Uterus (tissue), 4 donors: ENCODE measurements around the gene TASP1. TPM values are rescaled to one million over a fixed set of nuclear protein-coding genes. Genes with fewer than 3 reads are reported as not detected.

Experiments used
- DNase-seq, 2 donors: peaks; one replicate each; pipeline ENCODE4 v3.0.0-alpha.2; 2019 to 2020
- H3K27ac ChIP-seq, 2 donors: fragments of 200-600 bp; sonication (generic); 1 replicate in 1 of 2; 2 replicates in 1 of 2; pipeline ENCODE4 v1.5.1; 2016 to 2018
- H3K27me3 ChIP-seq, 2 donors: fragments of 200-600 bp; sonication (generic); one replicate each; pipeline ENCODE4 v1.5.1; 2018 to 2019; ENCODE audit warnings: control low read depth in 1 of 2
- H3K36me3 ChIP-seq, 2 donors: fragments of 200-600 bp; sonication (generic); one replicate each; pipeline ENCODE4 v1.5.1; 2019; ENCODE audit warnings: control low read depth in 1 of 2
- H3K4me1 ChIP-seq, 2 donors: fragments of 200-600 bp; sonication (generic); one replicate each; pipeline ENCODE4 v1.5.1; 2018 to 2019; ENCODE audit warnings: control low read depth in 1 of 2
- H3K4me3 ChIP-seq, 2 donors: fragments of 200-600 bp; sonication (generic); 1 replicate in 1 of 2; 2 replicates in 1 of 2; pipeline ENCODE4 v1.5.1; 2018 to 2019; ENCODE audit warnings: mild to moderate bottlenecking in 1 of 2
- H3K9me3 ChIP-seq, 2 donors: fragments of 200-600 bp; sonication (generic); one replicate each; pipeline ENCODE4 v1.5.1; 2019; ENCODE audit warnings: control low read depth in 1 of 2
- CTCF ChIP-seq, 4 experiments: fragments of 200-600 bp in 2 of 4; fragments of 450-650 bp in 2 of 4; sonication (generic) in 2 of 4; IDR thresholded peaks; one replicate each; pipeline ENCODE4 v1.5.1; 2016 to 2019; ENCODE audit warnings: antibody characterized with exemption in 4 of 4, mild to moderate bottlenecking in 2 of 4, moderate library complexity in 1 of 4
- POLR2A ChIP-seq, 2 donors: fragments of 450-650 bp; IDR thresholded peaks; one replicate each; pipeline ENCODE4 v1.6.1; 2016; ENCODE audit warnings: antibody characterized with exemption in 2 of 2, mild to moderate bottlenecking in 1 of 2, moderate library complexity in 1 of 2
- intact Hi-C: fragments of 100-400 bp; cut with DNase I; formaldehyde crosslinking; loops from one replicate; pipeline ENCODE4 v1.15.1; 2023; ENCODE audit warnings: low total_unique reads
- total RNA-seq, 4 donors: library from RNA; depleted of rRNA in 3 of 4; stranded (reverse); fragments of >200 nt in 3 of 4; gene quantifications; one replicate each; pipeline versions ENCODE4 v1.1.0 to v1.2.4, GENCODE V29; 2014 to 2023
- donor health status: DM: yes; HTN: yes; CAD: no.

Gene TASP1
- total RNA-seq, 4 donors from 2014 or later = 1.3 to 34.4 (median 24.4) TPM

GRCh38 chr20:13567663-13568062 lies 71.1 kb downstream of the TASP1 start:
- Histone ChIP-seq H3K27me3 (no peaks in the 10 kb centered on the region), H3K36me3 (no peaks in the 10 kb centered on the region), H3K4me3 (no peak overlapping the region), H3K27ac (no peak overlapping the region), H3K9me3 (no peaks in the 10 kb centered on the region), H3K4me1 (no peaks in the 10 kb centered on the region)
- no peak for DNase-seq
- intact Hi-C loops = no loop called here
- TF ChIP-seq CTCF (IDR thresholded peaks at IDR 0.05) = no peak
- no peak for TF ChIP-seq POLR2A (IDR thresholded peaks at IDR 0.05)

GRCh38 chr20:13563854-13564253 lies 74.9 kb downstream of the TASP1 start:
- intact Hi-C loops = no loop called here

GRCh38 chr20:13554706-13555105 lies 84.0 kb downstream of the TASP1 start:
- H3K4me1 ChIP-seq = no peaks in the 10 kb centered on the region
- no peaks in the 10 kb centered on the region for H3K27me3 ChIP-seq
- TF ChIP-seq CTCF (IDR thresholded peaks at IDR 0.05) (no peak), POLR2A (IDR thresholded peaks at IDR 0.05) (no peak)
- no peak overlapping the region for H3K4me3 ChIP-seq
- H3K9me3 ChIP-seq = no peaks in the 10 kb centered on the region
- intact Hi-C loops = no loop called here
- no peak overlapping the region for H3K27ac ChIP-seq
- no peak for DNase-seq
- no peaks in the 10 kb centered on the region for H3K36me3 ChIP-seq

More at GRCh38 chr20:13563854-13564253, 74.9 kb downstream of the TASP1 start:
- DNase-seq = no peak
- H3K9me3 ChIP-seq = no peaks in the 10 kb centered on the region
- TF ChIP-seq POLR2A (IDR thresholded peaks at IDR 0.05) (no peak), CTCF (IDR thresholded peaks at IDR 0.05) (no peak)
- no peak overlapping the region for H3K27ac ChIP-seq
- no peak overlapping the region for H3K4me3 ChIP-seq
- H3K27me3 ChIP-seq = no peaks in the 10 kb centered on the region
- no peaks in the 10 kb centered on the region for H3K4me1 ChIP-seq
- no peaks in the 10 kb centered on the region for H3K36me3 ChIP-seq

GRCh38 chr20:13554076-13554475 lies 84.7 kb downstream of the TASP1 start:
- DNase-seq = no peak
- intact Hi-C loops = no loop called here
- no peaks in the 10 kb centered on the region for H3K4me1 ChIP-seq
- no peak overlapping the region for H3K4me3 ChIP-seq
- H3K27me3 ChIP-seq = no peaks in the 10 kb centered on the region
- no peak overlapping the region for H3K27ac ChIP-seq
- no peaks in the 10 kb centered on the region for H3K9me3 ChIP-seq
- H3K36me3 ChIP-seq = no peaks in the 10 kb centered on the region
- TF ChIP-seq POLR2A (IDR thresholded peaks at IDR 0.05) (no peak), CTCF (IDR thresholded peaks at IDR 0.05) (no peak)

- H3K27ac ChIP-seq = no peak overlapping the region
- H3K4me3 ChIP-seq = no peak overlapping the region
- no peaks in the 10 kb centered on the region for H3K36me3 ChIP-seq
- no peaks in the 10 kb centered on the region for H3K27me3 ChIP-seq
- TF ChIP-seq CTCF (IDR thresholded peaks at IDR 0.05) (no peak), POLR2A (IDR thresholded peaks at IDR 0.05) (no peak)
- no peaks in the 10 kb centered on the region for H3K4me1 ChIP-seq
- H3K9me3 ChIP-seq = no peaks in the 10 kb centered on the region
- intact Hi-C loops = no loop called here
- no peak for DNase-seq
These were observed 86.7 kb downstream of the TASP1 start for GRCh38 chr20:13552061-13552460.
